HepG2 (cell line): Measurements from ENCODE around the gene JMY. TPM values are rescaled to one million over a fixed set of nuclear protein-coding genes. Genes with fewer than 3 reads are reported as not detected.

ENCODE experiments used
- AGO2 ChIP-seq: fragments of 200-400 bp; formaldehyde crosslinking; optimal IDR thresholded peaks from 2 replicates; pipeline ENCODE3; 2017; ENCODE audit warnings: mild to moderate bottlenecking, low read depth, low read length, moderate library complexity
- ATRX ChIP-seq: sonication (generic); formaldehyde crosslinking; IDR thresholded peaks from 2 replicates; pipeline ENCODE4 v1.4.0; 2020; ENCODE audit warnings: missing genetic modification reagents, borderline replicate concordance
- FOXP1 ChIP-seq, 2 experiments: fragments of 450-650 bp in 1 of 2; IDR thresholded peaks; 2 replicates each; pipeline ENCODE4 v1.6.1; 2017 to 2018; ENCODE audit warnings: antibody characterized with exemption in 1 of 2
- HOXA5 ChIP-seq: sonication (generic); formaldehyde crosslinking; IDR thresholded peaks from 2 replicates; pipeline ENCODE4 v1.4.0; 2020; ENCODE audit warnings: missing genetic modification reagents
- STAG1 ChIP-seq: sonication (generic); formaldehyde crosslinking; IDR thresholded peaks from 2 replicates; pipeline ENCODE4 v1.4.0; 2020; ENCODE audit warnings: missing genetic modification reagents
- YEATS4 ChIP-seq: sonication (generic); formaldehyde crosslinking; IDR thresholded peaks from 2 replicates; pipeline ENCODE4 v1.4.0; 2020; ENCODE audit warnings: missing genetic modification reagents, borderline replicate concordance
- ZBTB38 ChIP-seq: sonication (generic); formaldehyde crosslinking; IDR thresholded peaks from 2 replicates; pipeline ENCODE4 v1.5.1; 2020; ENCODE audit warnings: mild to moderate bottlenecking, missing genetic modification reagents
- ZNF30 ChIP-seq: sonication (generic); formaldehyde crosslinking; IDR thresholded peaks from 2 replicates; pipeline ENCODE4 v1.5.0; 2020; ENCODE audit warnings: mild to moderate bottlenecking, missing genetic modification reagents
- ZNF354B ChIP-seq: sonication (generic); formaldehyde crosslinking; IDR thresholded peaks from 2 replicates; pipeline ENCODE4 v1.8.0; 2022; ENCODE audit warnings: mild to moderate bottlenecking, missing genetic modification reagents
- ZNF598 ChIP-seq: sonication (generic); formaldehyde crosslinking; IDR thresholded peaks from 2 replicates; pipeline ENCODE4 v1.5.1; 2020; ENCODE audit warnings: mild to moderate bottlenecking, missing genetic modification reagents, borderline replicate concordance
- polyA plus RNA-seq, 8 experiments: library from polyadenylated mRNA; depleted of rRNA in 3 of 8; stranded (reverse) in 7 of 8; unstranded in 1 of 8; fragments of >200 nt; fragmentation: Illumina TruSeq in 4 of 8; extraction: Trizol in 4 of 8; gene quantifications; 2 replicates each; pipeline versions ENCODE4 v1.2.1 to v1.2.3, GENCODE V29; 2011 to 2016; ENCODE audit warnings: low read depth in 4 of 8, missing spikeins in 1 of 8, mixed read lengths in 1 of 8; ENCODE audit not compliant: insufficient read depth in 1 of 8
- total RNA-seq, 5 experiments: library from RNA; depleted of rRNA; stranded (reverse); fragments of >200 nt; fragmentation: Illumina TruSeq; extraction: Trizol; gene quantifications; 2 replicates each; pipeline ENCODE4 v1.2.3, GENCODE V29; 2016; ENCODE audit warnings: low read depth in 1 of 5
- TF ChIP-seq, protein P1 (sequence below): IDR thresholded peaks from 2 replicates; pipeline ENCODE4 v1.6.1; 2016; ENCODE audit warnings: missing biosample characterization, missing genetic modification reagents, low read depth
- TF ChIP-seq, protein P2 (sequence below): sonication (generic); formaldehyde crosslinking; IDR thresholded peaks from 2 replicates; pipeline ENCODE4 v1.8.0; 2022; ENCODE audit warnings: missing genetic modification reagents, mild to moderate bottlenecking, inconsistent platforms, borderline replicate concordance
- TF ChIP-seq, protein P3 (sequence below): sonication (generic); formaldehyde crosslinking; IDR thresholded peaks from 2 replicates; pipeline ENCODE4 v1.5.0; 2020; ENCODE audit warnings: missing genetic modification reagents
- TF ChIP-seq, protein P4 (sequence below): sonication (generic); formaldehyde crosslinking; IDR thresholded peaks from 2 replicates; pipeline ENCODE4 v1.5.0; 2020; ENCODE audit warnings: mild to moderate bottlenecking, missing genetic modification reagents, moderate library complexity
- TF ChIP-seq, protein P5 (sequence below): sonication (generic); formaldehyde crosslinking; IDR thresholded peaks from 2 replicates; pipeline ENCODE4 v1.8.1; 2023; ENCODE audit warnings: mild to moderate bottlenecking, moderate library complexity, missing genetic modification reagents

The JMY gene
- total and polyA plus RNA-seq, 2 of the 13 experiments (the other 11 are each of a cell fraction or from before 2014, with no cell fraction given) = 4.0 to 4.2 TPM

DNA sequence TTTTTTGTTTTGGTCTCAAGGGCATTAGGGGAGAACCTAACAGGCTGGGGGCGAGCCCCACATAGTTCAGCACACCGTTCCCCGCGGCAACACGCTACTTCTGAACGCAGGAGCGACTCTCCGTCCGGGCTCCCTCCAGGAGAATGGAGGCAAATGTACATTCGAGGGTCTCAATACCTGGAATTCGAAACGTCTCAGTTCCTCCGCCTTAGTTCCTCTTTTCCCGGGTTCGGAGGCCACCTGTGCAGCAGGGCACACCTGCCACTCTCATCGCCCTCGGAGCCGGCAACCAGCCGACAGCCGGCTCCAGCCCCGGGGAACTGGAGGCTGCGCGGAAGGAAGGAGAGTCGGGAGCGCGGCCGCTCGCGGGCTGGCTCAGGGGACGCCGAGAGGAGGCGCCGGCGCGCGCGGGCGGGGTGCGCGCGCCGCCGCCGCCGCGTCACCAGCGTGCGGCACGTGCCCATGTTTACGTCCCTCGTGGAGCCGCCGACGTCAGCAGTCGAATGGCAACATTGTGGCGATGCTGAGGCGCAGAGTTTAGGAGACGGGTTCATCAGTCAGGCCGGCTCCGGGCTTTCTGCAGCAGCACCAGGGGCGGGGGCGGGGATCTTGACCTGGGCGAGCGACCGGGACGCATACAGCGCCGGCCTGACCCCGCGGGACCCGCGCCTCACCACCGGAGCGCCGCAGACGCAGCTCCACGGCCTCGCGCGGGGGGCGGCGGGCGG, at the start of gene JMY (continued):
- TF ChIP-seq ATRX (CRISPR knock-in tag) = no peak
- no peak for TF ChIP-seq ZNF30
- no peak for TF ChIP-seq ZNF598 (CRISPR knock-in tag)
- TF ChIP-seq ZBTB38 = peak; percentile 36; the same call in 1 of the 2 replicates
- TF ChIP-seq ZNF354B (CRISPR knock-in tag) = peak; percentile 34; the same call in 1 of the 2 replicates
- no peak for TF ChIP-seq FOXP1 (IDR thresholded peaks at IDR 0.05)
- no peak for TF ChIP-seq FOXP1 (CRISPR knock-in tag; IDR thresholded peaks at IDR 0.05)
- TF ChIP-seq, protein P1, sequence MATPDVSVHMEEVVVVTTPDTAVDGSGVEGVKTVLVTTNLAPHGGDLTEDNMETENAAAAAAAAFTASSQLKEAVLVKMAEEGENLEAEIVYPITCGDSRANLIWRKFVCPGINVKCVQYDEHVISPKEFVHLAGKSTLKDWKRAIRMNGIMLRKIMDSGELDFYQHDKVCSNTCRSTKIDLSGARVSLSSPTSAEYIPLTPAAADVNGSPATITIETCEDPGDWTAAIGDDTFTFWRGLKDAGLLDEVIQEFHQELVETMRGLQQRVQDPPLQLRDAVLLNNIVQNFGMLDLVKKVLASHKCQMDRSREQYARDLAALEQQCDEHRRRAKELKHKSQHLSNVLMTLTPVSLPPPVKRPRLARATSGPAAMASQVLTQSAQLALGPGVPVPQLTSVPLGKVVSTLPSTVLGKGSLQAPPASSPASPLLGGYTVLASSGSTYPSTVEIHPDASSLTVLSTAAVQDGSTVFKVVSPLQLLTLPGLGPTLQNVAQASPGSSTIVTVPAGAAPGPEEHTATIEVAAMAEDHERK (CRISPR knock-in tag) = peak; percentile 50; the same call in 1 of the 2 replicates
- TF ChIP-seq YEATS4 (CRISPR knock-in tag) = 0 out of 2 replicates have a peak, but pooled peaks have one; percentile 6
- TF ChIP-seq, protein P2, sequence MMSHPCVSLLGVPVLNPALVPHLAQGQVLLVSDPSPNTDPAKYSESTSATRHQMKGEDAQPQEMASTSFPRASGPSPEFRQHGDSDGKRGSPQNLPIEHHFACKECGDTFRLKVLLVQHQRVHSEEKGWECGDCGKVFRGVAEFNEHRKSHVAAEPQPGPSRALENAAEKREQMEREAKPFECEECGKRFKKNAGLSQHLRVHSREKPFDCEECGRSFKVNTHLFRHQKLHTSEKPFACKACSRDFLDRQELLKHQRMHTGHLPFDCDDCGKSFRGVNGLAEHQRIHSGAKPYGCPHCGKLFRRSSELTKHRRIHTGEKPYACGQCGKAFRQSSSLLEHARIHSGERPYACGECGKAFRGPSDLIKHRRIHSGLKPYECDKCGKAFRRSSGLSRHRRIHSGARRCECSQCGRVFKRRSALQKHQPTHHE (CRISPR knock-in tag) = 0 out of 2 replicates have a peak, but pooled peaks have one; percentile 40
- TF ChIP-seq AGO2 = peak; percentile 11
- no peak for TF ChIP-seq STAG1
- TF ChIP-seq, protein P3, sequence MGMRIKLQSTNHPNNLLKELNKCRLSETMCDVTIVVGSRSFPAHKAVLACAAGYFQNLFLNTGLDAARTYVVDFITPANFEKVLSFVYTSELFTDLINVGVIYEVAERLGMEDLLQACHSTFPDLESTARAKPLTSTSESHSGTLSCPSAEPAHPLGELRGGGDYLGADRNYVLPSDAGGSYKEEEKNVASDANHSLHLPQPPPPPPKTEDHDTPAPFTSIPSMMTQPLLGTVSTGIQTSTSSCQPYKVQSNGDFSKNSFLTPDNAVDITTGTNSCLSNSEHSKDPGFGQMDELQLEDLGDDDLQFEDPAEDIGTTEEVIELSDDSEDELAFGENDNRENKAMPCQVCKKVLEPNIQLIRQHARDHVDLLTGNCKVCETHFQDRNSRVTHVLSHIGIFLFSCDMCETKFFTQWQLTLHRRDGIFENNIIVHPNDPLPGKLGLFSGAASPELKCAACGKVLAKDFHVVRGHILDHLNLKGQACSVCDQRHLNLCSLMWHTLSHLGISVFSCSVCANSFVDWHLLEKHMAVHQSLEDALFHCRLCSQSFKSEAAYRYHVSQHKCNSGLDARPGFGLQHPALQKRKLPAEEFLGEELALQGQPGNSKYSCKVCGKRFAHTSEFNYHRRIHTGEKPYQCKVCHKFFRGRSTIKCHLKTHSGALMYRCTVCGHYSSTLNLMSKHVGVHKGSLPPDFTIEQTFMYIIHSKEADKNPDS (CRISPR knock-in tag) = no peak
- TF ChIP-seq, protein P4, sequence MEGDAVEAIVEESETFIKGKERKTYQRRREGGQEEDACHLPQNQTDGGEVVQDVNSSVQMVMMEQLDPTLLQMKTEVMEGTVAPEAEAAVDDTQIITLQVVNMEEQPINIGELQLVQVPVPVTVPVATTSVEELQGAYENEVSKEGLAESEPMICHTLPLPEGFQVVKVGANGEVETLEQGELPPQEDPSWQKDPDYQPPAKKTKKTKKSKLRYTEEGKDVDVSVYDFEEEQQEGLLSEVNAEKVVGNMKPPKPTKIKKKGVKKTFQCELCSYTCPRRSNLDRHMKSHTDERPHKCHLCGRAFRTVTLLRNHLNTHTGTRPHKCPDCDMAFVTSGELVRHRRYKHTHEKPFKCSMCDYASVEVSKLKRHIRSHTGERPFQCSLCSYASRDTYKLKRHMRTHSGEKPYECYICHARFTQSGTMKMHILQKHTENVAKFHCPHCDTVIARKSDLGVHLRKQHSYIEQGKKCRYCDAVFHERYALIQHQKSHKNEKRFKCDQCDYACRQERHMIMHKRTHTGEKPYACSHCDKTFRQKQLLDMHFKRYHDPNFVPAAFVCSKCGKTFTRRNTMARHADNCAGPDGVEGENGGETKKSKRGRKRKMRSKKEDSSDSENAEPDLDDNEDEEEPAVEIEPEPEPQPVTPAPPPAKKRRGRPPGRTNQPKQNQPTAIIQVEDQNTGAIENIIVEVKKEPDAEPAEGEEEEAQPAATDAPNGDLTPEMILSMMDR (CRISPR knock-in tag) = peak; percentile 35; the same call in 1 of the 2 replicates
- TF ChIP-seq HOXA5 (CRISPR knock-in tag) = no peak
- TF ChIP-seq, protein P5, sequence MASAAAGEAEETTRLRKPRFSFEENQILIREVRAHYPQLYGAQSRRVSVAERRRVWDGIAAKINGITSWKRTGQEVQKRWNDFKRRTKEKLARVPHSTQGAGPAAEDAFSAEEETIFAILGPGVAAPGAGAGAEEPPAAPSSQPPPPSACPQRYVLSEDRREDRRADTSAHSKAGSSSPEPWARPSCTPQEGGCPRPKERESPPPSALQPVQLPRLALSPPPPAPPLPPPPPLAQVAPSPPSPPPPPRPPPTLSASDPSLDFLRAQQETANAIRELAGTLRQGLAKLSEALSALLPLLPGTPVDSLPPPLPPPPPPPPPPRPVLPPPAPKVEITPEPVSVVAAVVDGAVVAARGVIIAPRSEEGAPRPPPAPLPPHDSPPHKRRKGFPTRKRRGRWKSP (CRISPR knock-in tag) = peak; percentile 67; the same call in 1 of the 2 replicates
